ENCODE data around the gene SAC3D1.

SAC3D1 gene

GRCh38 chr11:65083134-65083833 is 42.3 kb downstream of the SAC3D1 start:
- peak overlapping the region; percentile 98 for H3K4me3 Mint-ChIP-seq
- H3K4me1 Mint-ChIP-seq, result peaks cover 62% of the 10 kb centered on the region
- peaks cover 54% of the 10 kb centered on the region for H3K36me3 Mint-ChIP-seq (ENCODE audit: low read depth)
- peak overlapping the region; percentile 97 for H3K27ac Mint-ChIP-seq
- H3K27me3 Mint-ChIP-seq, result no peaks in the 10 kb centered on the region
- DNase-seq (no peak), ATAC-seq (no peak)
- H3K9me3 Mint-ChIP-seq, result no peaks in the 10 kb centered on the region

GRCh38 chr11:65083834-65084597 is 43.0 kb downstream of the SAC3D1 start, which contains the start of the genes CDCA5 and ZFPL1:
Gene CDCA5, minus strand, starts transcription at chr11:65084040. Its CDS starts 62 bp downstream, at chr11:65083978.
Gene ZFPL1, plus strand, starts transcription at chr11:65084222. Its CDS starts 477 bp downstream, at chr11:65084699.
- peaks cover 53% of the 10 kb centered on the region for H3K36me3 Mint-ChIP-seq (ENCODE audit: low read depth)
- H3K27me3 Mint-ChIP-seq, result no peaks in the 10 kb centered on the region
- ATAC-seq (peak; percentile 82), DNase-seq (peak; percentile 99)
- peak within 1 kb of the TSS; percentile 98 for H3K4me3 Mint-ChIP-seq
- peaks cover 54% of the 10 kb centered on the region for H3K4me1 Mint-ChIP-seq
- peak within 1 kb of the TSS; percentile 97 for H3K27ac Mint-ChIP-seq
- no peaks in the 10 kb centered on the region for H3K9me3 Mint-ChIP-seq

GRCh38 chr11:65084598-65085375 is 43.8 kb downstream of the SAC3D1 start:
- ATAC-seq, result no peak

GRCh38 chr11:65085446-65085845 is 44.4 kb downstream of the SAC3D1 start:
- H3K36me3 Mint-ChIP-seq (ENCODE audit: low read depth), result peaks cover 47% of the 10 kb centered on the region
- ATAC-seq (no peak), DNase-seq (no peak)
- peaks cover 46% of the 10 kb centered on the region for H3K4me1 Mint-ChIP-seq
- no peaks in the 10 kb centered on the region for H3K9me3 Mint-ChIP-seq
- H3K4me3 Mint-ChIP-seq, result peak overlapping the region; percentile 98
- H3K27me3 Mint-ChIP-seq, result no peaks in the 10 kb centered on the region
- H3K27ac Mint-ChIP-seq, result peak overlapping the region; percentile 97

More at GRCh38 chr11:65084598-65085375, 43.8 kb downstream of the SAC3D1 start:
- H3K27me3 Mint-ChIP-seq, result no peaks in the 10 kb centered on the region
- peaks cover 50% of the 10 kb centered on the region for H3K4me1 Mint-ChIP-seq
- DNase-seq, result no peak
- H3K36me3 Mint-ChIP-seq (ENCODE audit: low read depth), result peaks cover 53% of the 10 kb centered on the region
- H3K9me3 Mint-ChIP-seq, result no peaks in the 10 kb centered on the region
- peak overlapping the region; percentile 97 for H3K27ac Mint-ChIP-seq
- peak overlapping the region; percentile 98 for H3K4me3 Mint-ChIP-seq

GRCh38 chr11:65086809-65087208 is 45.8 kb downstream of the SAC3D1 start:
- H3K4me3 Mint-ChIP-seq, result no peak overlapping the region
- peaks cover 34% of the 10 kb centered on the region for H3K4me1 Mint-ChIP-seq
- ATAC-seq, result no peak
- H3K9me3 Mint-ChIP-seq, result no peaks in the 10 kb centered on the region
- DNase-seq, result no peak
- no peak overlapping the region for H3K27ac Mint-ChIP-seq
- peaks cover 35% of the 10 kb centered on the region for H3K36me3 Mint-ChIP-seq (ENCODE audit: low read depth)
- H3K27me3 Mint-ChIP-seq, result no peaks in the 10 kb centered on the region

GRCh38 chr11:65087216-65087615 is 46.2 kb downstream of the SAC3D1 start:
- H3K4me1 Mint-ChIP-seq, result peaks cover 30% of the 10 kb centered on the region
- H3K4me3 Mint-ChIP-seq, result no peak overlapping the region
- DNase-seq (no peak), ATAC-seq (no peak)
- H3K27ac Mint-ChIP-seq, result no peak overlapping the region
- no peaks in the 10 kb centered on the region for H3K27me3 Mint-ChIP-seq
- H3K36me3 Mint-ChIP-seq (ENCODE audit: low read depth), result peaks cover 31% of the 10 kb centered on the region
- H3K9me3 Mint-ChIP-seq, result no peaks in the 10 kb centered on the region

GRCh38 chr11:65087827-65088226 is 46.8 kb downstream of the SAC3D1 start:
- H3K36me3 Mint-ChIP-seq (ENCODE audit: low read depth), result peaks cover 25% of the 10 kb centered on the region
- ATAC-seq (no peak), DNase-seq (no peak)
- H3K27me3 Mint-ChIP-seq, result no peaks in the 10 kb centered on the region
- H3K27ac Mint-ChIP-seq, result no peak overlapping the region
- no peaks in the 10 kb centered on the region for H3K9me3 Mint-ChIP-seq
- no peak overlapping the region for H3K4me3 Mint-ChIP-seq
- H3K4me1 Mint-ChIP-seq, result peaks cover 25% of the 10 kb centered on the region

GRCh38 chr11:65089621-65090020 is 48.6 kb downstream of the SAC3D1 start:
- Mint-ChIP-seq H3K27ac (no peak overlapping the region), H3K36me3 (ENCODE audit: low read depth) (peaks cover 13% of the 10 kb centered on the region), H3K4me3 (no peak overlapping the region), H3K4me1 (peaks cover 12% of the 10 kb centered on the region), H3K9me3 (no peaks in the 10 kb centered on the region), H3K27me3 (no peaks in the 10 kb centered on the region)
- no peak for DNase-seq
- ATAC-seq, result no peak

GRCh38 chr11:65090628-65091027 is 49.6 kb downstream of the SAC3D1 start:
- DNase-seq (no peak), ATAC-seq (no peak)
- no peaks in the 10 kb centered on the region for H3K27me3 Mint-ChIP-seq
- no peaks in the 10 kb centered on the region for H3K9me3 Mint-ChIP-seq
- H3K4me1 Mint-ChIP-seq, result peaks cover 5% of the 10 kb centered on the region
- H3K36me3 Mint-ChIP-seq (ENCODE audit: low read depth), result peaks cover 12% of the 10 kb centered on the region
- no peak overlapping the region for H3K27ac Mint-ChIP-seq
- H3K4me3 Mint-ChIP-seq, result no peak overlapping the region

Measured in activated naive CD8-positive, alpha-beta T cell treated with anti-CD3 and anti-CD28 coated beads, Interleukin-2, amount 50 U/mL, for 24 hours (primary cell).